ENCODE data around the gene HOXA4. TPM values are rescaled to one million over a fixed set of nuclear protein-coding genes. Genes with fewer than 3 reads are reported as not detected.

Gene HOXA4
- total and polyA plus RNA-seq, 10 of the 15 experiments (the other 5 are each of a cell fraction or from before 2014, with no cell fraction given), result 0.07 TPM; not detected in 9

GRCh38 chr7:27118580-27118979, 12.0 kb downstream of the HOXA4 start:
- H3K9me3 ChIP-seq (replicated peaks; ENCODE audit: control insufficient read depth, insufficient read depth, low read length), result no peaks in the 10 kb centered on the region
- no peak overlapping the region for H3K9ac ChIP-seq (ENCODE audit: control insufficient read depth, insufficient read depth, low read length)
- DNase-seq (ENCODE audit: low read depth, low spot score) (no peak), ATAC-seq (no peak), FAIRE-seq (no peak)
- no peaks in the 10 kb centered on the region for H3K36me3 ChIP-seq (ENCODE audit: control insufficient read depth in 2 of 2, insufficient read depth in 2 of 2, low read length in 1 of 2)
- no TSS peak for BruUV-seq (replicated peaks)
- no peaks in the 10 kb centered on the region for H3K4me1 ChIP-seq (ENCODE audit: control insufficient read depth, insufficient read depth, low read length)
- no peaks in the 10 kb centered on the region; the same call in 1 of the 2 replicates for H4K20me1 ChIP-seq (ENCODE audit: control insufficient read depth, insufficient read depth)
- TF ChIP-seq IKZF1 (conservative IDR thresholded peaks at IDR 0.05), result no peak
- CTCF ChIA-PET, result no interaction called here
- WGBS (ENCODE audit: insufficient coverage, insufficient replicate concordance, low lambda C conversion rate, missing lambda C conversion rate), result 25% methylated on average over 3 of the region's 3 CpGs
- no peak overlapping the region for H3K4me2 ChIP-seq (ENCODE audit: control insufficient read depth, insufficient read depth)
- in situ Hi-C loops (cut with MboI) (no loop called here), intact Hi-C loops (cut with micrococcal nuclease; ENCODE audit: unreplicated experiment) (no loop called here)
- RAD21 ChIA-PET (ENCODE audit: unreplicated experiment), result no interaction called here
- no peak overlapping the region for H2AFZ ChIP-seq (ENCODE audit: control insufficient read depth, low read depth, low read length)
- SMC1A ChIA-PET (ENCODE audit: uncharacterized antibody, unreplicated experiment), result interaction anchor here (2.8 kb wide), 1 partner anchor 35 kb away, joined by 6 read pairs; no protein-coding TSS in a partner anchor
- H3K27ac ChIP-seq (ENCODE audit: control insufficient read depth, insufficient read depth), result no peak overlapping the region
- no peaks in the 10 kb centered on the region for H3K79me2 ChIP-seq (ENCODE audit: control insufficient read depth, insufficient read depth, low read length)
- H3K4me3 ChIP-seq, result no peak overlapping the region
- no peaks in the 10 kb centered on the region; a peak in 1 of 4 replicates for H3K27me3 ChIP-seq (replicated peaks in 1 of 2; ENCODE audit: control insufficient read depth in 2 of 2, insufficient read depth in 2 of 2, low read length in 1 of 2)
- POLR2A ChIA-PET, result no interaction called here

- WGBS (ENCODE audit: insufficient coverage, insufficient replicate concordance, low lambda C conversion rate, missing lambda C conversion rate), result 67% methylated on average over 19 of the region's 19 CpGs
- BruUV-seq (replicated peaks), result no TSS peak
- ATAC-seq, result no peak
- H3K4me2 ChIP-seq (ENCODE audit: control insufficient read depth, insufficient read depth), result no peak overlapping the region
- H3K4me1 ChIP-seq (ENCODE audit: control insufficient read depth, insufficient read depth, low read length), result no peaks in the 10 kb centered on the region
- in situ Hi-C loops (cut with MboI), result no loop called here
- H3K27ac ChIP-seq (ENCODE audit: control insufficient read depth, insufficient read depth), result no peak overlapping the region
- H4K20me1 ChIP-seq (ENCODE audit: control insufficient read depth, insufficient read depth), result no peaks in the 10 kb centered on the region; the same call in 1 of the 2 replicates
- CTCF ChIA-PET, result no interaction called here
- H3K9ac ChIP-seq (ENCODE audit: control insufficient read depth, insufficient read depth, low read length), result no peak overlapping the region
- H3K27me3 ChIP-seq (replicated peaks in 1 of 2; ENCODE audit: control insufficient read depth in 2 of 2, insufficient read depth in 2 of 2, low read length in 1 of 2), result no peaks in the 10 kb centered on the region; a peak in 1 of 4 replicates
- no peak for TF ChIP-seq CHD1 (IDR thresholded peaks at IDR 0.05; ENCODE audit: low read depth, low read length)
- no peak for TF ChIP-seq RAD21 (IDR thresholded peaks at IDR 0.05; ENCODE audit: insufficient read depth, low read depth, low read length)
- POLR2A ChIA-PET, result no interaction called here
- no peaks in the 10 kb centered on the region for H3K9me3 ChIP-seq (replicated peaks; ENCODE audit: control insufficient read depth, insufficient read depth, low read length)
- no peak overlapping the region for H2AFZ ChIP-seq (ENCODE audit: control insufficient read depth, low read depth, low read length)
- SMC1A ChIA-PET (ENCODE audit: uncharacterized antibody, unreplicated experiment), result interaction anchor here (1.3 to 2.8 kb wide), 2 partner anchors 16 to 35 kb away, joined by 3 to 6 read pairs; no protein-coding TSS in a partner anchor
- intact Hi-C loops (cut with micrococcal nuclease; ENCODE audit: unreplicated experiment), result no loop called here
- H3K36me3 ChIP-seq (ENCODE audit: control insufficient read depth in 2 of 2, insufficient read depth in 2 of 2, low read length in 1 of 2), result no peaks in the 10 kb centered on the region
- no peak for FAIRE-seq
- RAD21 ChIA-PET (ENCODE audit: unreplicated experiment), result no interaction called here
- no peaks in the 10 kb centered on the region for H3K79me2 ChIP-seq (ENCODE audit: control insufficient read depth, insufficient read depth, low read length)
- DNase-seq (ENCODE audit: low read depth, low spot score), result no peak
- H3K4me3 ChIP-seq, result no peak overlapping the region
Observed at GRCh38 chr7:27117887-27118491, 12.6 kb downstream of the HOXA4 start.
